Measurements from ENCODE around the gene IL18BP.

The IL18BP gene

GRCh38 chr11:72013765-72014711 is 15.3 kb downstream of the IL18BP start:
- DNase-seq, result no peak

DNA sequence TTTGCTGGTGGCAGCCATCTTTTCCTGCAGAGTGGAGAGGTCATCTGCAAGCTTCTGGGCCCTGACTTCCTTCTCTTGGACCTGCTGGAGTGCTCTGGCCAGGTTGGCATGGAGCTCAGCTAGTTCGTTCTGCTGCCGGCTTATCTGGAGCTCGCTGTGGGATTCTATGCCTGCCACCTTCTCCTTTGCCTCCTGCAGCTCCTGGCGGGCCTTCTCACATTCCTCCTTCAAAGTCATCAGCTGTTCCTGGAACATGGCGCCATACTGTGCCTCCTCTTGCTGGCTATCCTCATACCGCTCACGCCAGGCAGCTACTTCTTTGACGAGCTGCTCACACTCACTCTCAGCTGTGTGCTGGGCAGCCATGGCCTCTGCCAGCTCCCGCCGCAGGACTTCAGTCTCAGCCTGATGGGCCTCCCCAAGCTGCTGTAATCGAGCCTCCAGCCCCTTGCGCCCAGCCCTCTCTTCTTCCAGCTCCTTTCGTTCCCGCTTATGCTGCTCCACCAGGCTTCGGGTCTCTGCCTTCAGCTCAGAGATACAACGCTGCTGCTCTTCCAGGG is 16.1 kb downstream of the IL18BP start:
- DNase-seq, result no peak

DNA sequence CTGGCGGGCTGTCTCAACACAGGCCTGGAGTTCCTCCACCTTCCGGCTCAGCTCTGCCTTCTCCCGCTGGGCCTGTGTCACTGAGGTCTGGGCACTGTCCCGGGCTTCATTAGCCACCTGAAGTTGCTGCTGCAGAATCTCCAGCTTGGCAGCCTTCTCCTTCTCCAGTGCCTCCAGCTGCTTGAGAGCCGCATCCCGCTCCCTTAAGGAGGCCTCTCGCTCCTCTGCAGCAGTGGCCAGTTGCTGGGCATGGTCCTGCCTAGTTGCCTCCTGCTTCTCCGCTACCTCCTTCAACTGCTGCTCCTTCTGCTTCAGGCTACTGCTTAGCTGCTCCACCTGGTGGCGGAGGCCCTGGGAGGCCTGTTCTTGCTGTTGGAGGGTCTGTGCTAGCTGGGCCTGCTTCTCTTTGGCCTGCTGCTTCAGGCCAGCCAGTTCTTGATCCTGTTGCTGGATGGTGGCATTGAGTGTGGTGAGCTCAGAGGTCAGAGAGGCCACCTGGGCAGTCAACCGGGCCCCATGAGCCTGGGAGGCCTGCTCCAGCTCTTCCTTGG is 16.9 kb downstream of the IL18BP start:
- DNase-seq, result no peak

DNA sequence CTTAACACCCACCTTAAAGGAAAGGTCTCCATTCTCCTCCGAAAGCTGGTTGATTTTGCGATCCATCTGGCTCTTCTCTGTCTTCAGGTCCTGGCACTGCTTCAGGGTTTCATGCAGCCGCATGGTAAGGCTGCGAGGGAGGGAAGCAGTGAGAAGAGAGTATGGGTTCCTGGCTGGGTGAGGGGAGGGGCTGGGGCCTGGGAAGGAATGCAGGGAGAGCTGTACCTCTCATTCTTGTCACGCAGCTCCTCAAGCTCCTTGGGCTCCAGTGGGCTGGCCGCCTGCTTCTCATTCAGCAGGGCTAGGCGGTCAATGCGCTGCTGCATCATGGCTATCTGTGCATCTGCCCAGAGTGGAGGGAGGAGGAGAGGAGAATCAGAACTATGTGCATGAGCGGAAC is 19.5 kb downstream of the IL18BP start:
- DNase-seq, result no peak

DNA sequence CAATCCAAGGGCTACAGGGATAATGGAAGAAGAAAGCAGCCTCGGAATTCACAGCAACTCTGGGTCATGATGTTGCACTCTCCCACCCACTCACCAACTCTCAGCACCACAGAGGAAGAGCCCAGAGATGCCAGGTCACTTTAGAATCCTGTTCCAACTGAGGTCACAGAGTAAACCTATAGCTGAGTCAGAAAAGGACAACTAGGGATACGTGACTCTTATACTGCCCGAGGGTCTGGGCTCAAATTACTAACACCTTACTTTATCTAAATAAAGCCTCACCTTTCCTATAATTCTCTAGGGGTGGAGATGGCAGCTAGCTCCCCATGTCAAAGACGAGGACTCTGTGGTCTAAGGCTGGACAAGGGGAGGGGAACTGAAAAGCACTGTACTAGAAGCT is 24.6 kb downstream of the IL18BP start:
- no peak for DNase-seq

GRCh38 chr11:72024069-72024754 is 25.5 kb downstream of the IL18BP start:
- no peak for DNase-seq

GRCh38 chr11:72026090-72026489 is 27.4 kb downstream of the IL18BP start:
- DNase-seq, result no peak

- DNase-seq, result no peak
Observed at GRCh38 chr11:72030472-72031045, 31.9 kb downstream of the IL18BP start.

GRCh38 chr11:72036687-72037086 is 38.0 kb downstream of the IL18BP start:
- DNase-seq, result no peak

- no peak for DNase-seq
Observed at GRCh38 chr11:72037554-72038311, 39.0 kb downstream of the IL18BP start.

DNA sequence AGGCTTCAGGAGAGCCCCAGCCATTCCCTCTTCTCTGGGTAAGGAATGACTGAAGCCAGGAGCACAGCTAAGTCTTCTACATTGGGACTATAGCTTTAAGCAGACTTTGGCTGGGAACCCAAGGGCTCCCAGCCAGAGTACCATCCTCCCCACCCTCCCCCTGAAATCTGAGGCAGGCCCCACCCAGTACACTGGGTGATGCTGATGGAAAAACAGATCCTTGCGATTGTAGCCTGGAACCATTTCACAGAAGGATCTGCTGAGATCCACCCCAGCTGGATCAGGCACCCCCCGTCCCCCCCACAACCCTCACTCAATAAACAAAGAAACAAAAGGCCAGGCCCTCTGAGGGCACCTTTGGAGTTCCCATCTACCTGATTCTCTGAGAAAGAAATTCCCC is 39.8 kb downstream of the IL18BP start:
- no peak for DNase-seq

DNA sequence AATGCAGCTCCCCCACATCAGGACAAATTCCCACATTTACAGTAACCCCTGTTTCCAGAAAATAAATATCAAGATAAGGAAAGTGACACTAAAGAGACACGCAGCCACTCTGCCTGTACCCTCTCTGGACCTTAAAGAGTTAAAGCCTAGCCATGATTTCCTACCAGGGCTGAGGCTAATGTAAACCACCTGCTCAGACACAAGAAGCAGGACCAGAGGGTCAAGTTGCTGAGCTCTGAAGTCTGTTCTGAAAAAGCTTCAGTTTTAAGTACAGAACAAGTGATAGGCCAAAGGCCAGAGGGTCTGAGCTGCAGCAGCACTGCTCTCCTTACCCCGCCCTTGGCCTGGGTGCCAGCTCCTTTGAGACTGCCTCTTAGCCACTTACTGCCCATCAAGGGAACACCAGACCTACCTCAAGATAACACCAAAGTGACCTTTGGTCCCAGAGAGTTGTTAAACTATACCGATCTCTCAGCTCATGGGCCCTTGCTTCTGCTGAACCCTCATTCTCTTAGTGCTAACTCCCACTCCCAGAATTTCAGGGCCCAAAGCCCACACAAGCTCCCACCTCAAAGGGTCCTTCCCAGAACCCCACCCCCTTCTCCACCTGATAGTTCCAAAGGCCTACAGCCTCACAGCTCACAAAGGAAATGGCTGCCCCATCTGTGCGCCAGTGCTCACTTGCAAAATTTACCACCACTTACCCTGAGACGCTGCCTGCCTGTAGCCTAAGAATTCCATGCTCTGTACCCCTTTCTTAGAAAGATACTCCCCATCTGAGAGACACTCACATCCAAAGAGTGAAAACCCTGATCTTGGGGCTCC is 40.5 kb downstream of the IL18BP start:
- no peak for DNase-seq

DNA sequence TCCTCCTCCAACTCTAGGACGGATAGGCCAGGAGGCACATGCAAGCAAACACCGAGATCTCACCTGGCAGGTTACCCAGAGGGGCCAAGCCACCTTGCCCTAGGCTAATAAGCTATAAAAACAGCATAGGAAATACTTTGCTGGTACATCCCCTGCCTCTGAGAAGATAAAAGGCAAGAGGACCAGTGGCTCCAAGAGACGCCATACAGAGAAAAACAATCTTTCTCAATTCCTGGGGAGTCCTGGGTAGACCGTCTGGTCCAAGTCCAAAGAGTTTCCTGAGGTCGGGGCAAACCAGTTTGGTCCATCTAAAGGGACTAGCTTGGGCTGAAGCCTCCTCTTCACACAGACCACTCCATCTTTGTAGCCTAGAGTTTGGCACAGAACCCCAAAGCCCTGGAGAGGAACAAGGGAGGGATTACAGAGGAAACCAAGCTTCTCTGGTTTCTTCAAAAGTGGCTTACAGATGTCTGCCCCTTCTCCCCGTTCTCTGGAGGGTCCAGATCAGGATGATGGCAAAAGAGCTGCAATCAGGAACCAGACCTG is 41.2 kb downstream of the IL18BP start:
- DNase-seq, result no peak

GRCh38 chr11:72040491-72041363 is 42.0 kb downstream of the IL18BP start:
- DNase-seq, result no peak

DNA sequence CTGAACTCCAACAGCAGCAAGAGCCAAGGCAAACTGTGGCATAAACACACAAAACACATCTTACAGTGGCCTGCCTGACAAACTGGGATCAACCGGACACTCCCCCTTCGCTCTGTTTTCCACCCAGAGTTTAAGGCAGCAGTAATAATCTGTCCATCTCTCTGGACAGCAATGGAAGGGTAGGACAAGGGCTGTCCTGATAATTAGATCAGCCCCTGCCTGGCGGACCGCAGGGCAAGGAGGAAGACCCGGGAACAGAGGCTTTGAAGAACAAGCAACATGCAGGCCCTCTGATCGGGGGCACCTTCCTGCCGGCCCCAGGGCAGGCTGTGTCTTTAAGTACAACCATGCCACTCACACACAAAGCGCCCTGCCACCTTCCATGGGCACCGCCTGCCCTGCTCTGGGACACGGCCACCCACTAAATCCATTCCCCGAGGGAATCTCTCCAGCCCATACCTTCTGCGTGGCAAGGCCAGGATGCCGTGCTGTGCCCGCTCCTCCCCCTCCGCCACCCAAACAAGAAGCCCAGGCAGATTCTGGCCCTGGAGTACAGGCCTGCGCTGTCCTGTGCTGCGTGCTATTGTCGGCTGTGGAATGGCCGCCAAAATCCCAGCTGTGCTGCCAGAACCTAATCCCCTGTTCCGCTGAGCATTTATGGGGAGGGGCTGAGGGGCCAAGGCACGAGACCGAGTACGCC is 42.8 kb downstream of the IL18BP start:
- no peak for DNase-seq

DNA sequence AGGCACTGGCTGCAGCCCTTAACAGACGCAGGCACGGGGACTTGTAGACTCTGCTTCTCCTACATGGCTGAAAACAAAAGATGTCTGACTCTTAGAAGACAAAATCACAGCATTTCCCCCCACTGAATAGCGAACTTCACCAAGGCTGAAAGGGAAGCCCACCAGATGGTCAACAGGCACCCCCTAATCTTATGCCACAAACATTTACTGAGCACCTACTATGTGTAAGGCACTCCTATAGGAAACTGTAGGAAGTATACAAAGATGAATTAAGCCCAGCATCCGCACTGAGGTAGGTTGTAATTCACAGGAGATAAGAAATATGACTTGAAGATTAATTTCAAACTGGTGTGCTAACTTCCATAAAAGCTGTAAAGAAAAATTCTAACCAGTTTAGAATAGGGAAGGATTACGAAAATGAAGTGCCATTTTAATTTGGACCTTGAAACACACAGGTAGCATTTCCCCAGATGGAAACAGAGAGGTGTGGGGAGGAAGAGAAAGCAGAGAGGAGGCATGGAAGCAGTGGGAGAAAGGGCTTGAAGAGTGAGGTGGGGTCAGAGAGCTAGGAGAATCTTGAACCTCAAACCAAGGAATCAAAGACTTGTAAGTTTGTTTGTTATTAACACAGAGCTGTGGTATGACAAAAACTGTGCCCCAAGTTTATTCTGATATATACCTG is 43.5 kb downstream of the IL18BP start:
- DNase-seq, result no peak

GRCh38 chr11:72045849-72046248 is 47.1 kb downstream of the IL18BP start:
- no peak for DNase-seq

- DNase-seq, result no peak
Observed at GRCh38 chr11:72048766-72049460, 50.2 kb downstream of the IL18BP start.

Data from NK-92 treated with Interleukin-12 subunit alpha and Interleukin-12 subunit beta, amount 100 ng/mL, for 24 hours (cell line).